ENCODE results near the gene SMIM12. TPM values are rescaled to one million over a fixed set of nuclear protein-coding genes. Genes with fewer than 3 reads are reported as not detected.
A peak's percentile ranks its signal among the peaks of the same experiment; 100 is the strongest.
"Not testable (repeated sequence)": the region's sequence is repeated elsewhere in the genome, so short reads cannot be mapped to it uniquely, and the experiment has no call there.

SMIM12 gene
- total and polyA plus RNA-seq, 2 donors: 9.7 to 47.8 TPM

DNA sequence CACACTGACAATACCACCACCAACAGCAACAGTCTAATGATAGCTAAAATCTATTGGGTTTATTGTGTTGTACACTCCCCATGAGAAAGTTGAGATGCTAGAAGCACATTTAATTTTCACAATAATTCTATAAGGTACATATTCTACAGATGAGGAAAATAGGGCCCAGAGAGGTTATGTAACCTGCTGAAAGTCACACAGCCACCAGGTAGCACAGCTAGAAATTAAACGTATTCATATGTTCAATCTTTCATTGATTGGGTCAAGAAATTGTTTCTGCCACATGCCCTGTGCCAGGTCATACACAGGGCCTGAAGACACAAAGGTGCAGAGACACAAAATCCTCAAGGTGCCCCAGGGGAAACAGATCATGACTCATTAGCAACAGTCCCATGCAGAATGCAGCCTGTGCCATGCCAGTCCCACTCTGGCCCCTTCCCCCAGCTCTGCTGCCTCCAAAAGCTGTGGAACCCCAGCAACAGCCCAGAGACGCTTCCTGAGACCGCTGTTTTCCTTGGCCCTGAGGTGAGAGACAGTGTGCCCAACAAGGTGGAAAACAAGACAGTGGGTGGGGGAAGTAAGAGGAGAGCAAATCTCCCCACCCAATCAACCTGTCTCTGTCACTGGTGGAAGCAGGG, 34.6 kb downstream of the SMIM12 start:
- no peaks in the 10 kb centered on the region for H3K4me1 ChIP-seq (ENCODE audit: insufficient read depth)
- peak overlapping the region; percentile 14 for H3K27ac ChIP-seq (ENCODE audit: low read depth)
- DNase-seq (ENCODE audit: extremely low spot score): no peak
- no peaks in the 10 kb centered on the region for H3K36me3 ChIP-seq (ENCODE audit: insufficient read depth)
- 78% methylated on average over 3 of the region's 3 CpGs for WGBS
- no peak overlapping the region for H3K4me3 ChIP-seq (ENCODE audit: low read depth, low read length)

DNA sequence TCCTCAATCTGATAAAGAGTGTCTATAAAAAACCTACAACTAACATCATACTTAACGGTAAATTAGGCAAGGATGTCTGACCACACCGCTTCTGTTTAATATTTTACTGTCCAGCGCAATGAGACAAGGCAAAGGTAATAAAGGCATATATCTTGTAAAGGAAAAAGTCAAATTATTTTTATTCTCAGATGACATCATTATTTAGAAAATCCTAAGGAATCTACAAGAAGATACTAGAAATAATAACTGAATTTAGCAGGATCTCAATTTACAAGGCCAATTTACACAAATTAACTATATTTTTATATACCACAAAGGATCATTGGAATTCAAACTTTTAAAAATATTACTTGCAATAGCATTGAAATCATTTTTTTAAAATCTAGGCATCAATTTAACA, 37.3 kb downstream of the SMIM12 start:
- H3K4me1 ChIP-seq (ENCODE audit: insufficient read depth): no peaks in the 10 kb centered on the region
- WGBS: 83% methylated on average over 3 of the region's 3 CpGs
- no peak overlapping the region for H3K4me3 ChIP-seq (ENCODE audit: low read depth, low read length)
- no peak for DNase-seq (ENCODE audit: extremely low spot score)
- H3K36me3 ChIP-seq (ENCODE audit: insufficient read depth): no peaks in the 10 kb centered on the region
- no peak overlapping the region for H3K27ac ChIP-seq (ENCODE audit: low read depth)

DNA sequence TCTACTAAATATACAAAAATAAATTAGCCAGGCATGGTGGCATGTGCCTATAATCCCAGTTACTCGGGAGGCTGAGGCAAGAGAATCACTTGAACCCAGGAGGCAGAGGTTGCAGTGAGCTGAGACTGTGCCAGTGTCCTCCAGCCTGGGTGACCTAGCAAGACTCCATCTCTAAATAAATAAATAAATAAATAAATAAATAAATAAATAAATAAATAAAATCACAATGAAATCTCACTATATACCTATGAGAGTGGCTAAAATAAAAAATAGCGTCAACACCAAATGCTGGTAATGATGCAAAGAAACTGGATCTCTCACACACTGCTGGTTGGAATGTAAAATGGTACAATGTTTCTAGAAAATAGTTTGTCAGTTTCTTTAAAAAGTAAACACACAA, 40.7 kb downstream of the SMIM12 start:
- not testable (repeated sequence) for H3K36me3 ChIP-seq (ENCODE audit: insufficient read depth); H3K27ac ChIP-seq (ENCODE audit: low read depth); DNase-seq (ENCODE audit: extremely low spot score); H3K4me3 ChIP-seq (ENCODE audit: low read depth, low read length); H3K4me1 ChIP-seq (ENCODE audit: insufficient read depth)
- 98% methylated on average over 2 of the region's 2 CpGs for WGBS

DNA sequence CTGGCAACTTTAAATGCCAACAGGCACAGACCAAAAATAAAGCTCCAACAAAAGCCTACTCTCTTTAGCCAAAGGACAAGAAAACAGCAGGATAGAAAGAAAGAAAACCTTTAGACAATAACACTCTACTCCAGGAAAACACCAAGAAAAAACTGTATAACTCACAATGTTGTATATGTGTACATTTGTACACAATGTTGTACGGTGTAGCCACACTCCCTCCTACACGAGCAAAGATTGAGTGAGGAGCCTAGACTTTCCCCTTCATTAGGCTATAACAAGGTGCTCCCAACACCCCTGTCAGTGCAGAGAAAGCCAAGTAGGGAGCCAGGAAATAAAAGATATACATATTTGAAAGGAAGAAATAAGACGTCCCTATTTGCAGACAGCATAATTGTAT, 42.8 kb downstream of the SMIM12 start:
- Histone ChIP-seq H3K36me3 (ENCODE audit: insufficient read depth) (no peaks in the 10 kb centered on the region), H3K4me3 (ENCODE audit: low read depth, low read length) (no peak overlapping the region), H3K27ac (ENCODE audit: low read depth) (no peak overlapping the region), H3K4me1 (ENCODE audit: insufficient read depth) (no peaks in the 10 kb centered on the region)
- WGBS: 73% methylated on average over 3 of the region's 3 CpGs
- no peak for DNase-seq (ENCODE audit: extremely low spot score)

DNA sequence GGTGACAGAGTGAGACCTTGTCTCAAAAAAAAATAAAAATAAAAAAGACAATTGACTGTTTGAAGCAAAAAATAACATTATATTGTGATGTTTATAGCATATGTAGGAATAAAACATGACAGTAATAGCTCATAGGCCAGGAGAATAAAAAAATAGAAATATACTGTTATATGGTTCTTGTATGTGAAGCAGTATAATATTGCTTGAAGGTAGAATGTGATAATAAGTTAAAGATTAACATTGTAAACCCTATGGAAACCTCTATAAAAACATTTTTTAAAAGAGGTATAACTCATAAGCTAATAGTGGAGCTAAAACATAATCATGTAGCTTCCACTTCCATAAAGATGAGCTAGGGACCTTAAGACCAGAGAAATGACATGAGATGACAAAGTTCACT, 43.2 kb downstream of the SMIM12 start:
- DNase-seq (ENCODE audit: extremely low spot score): no peak
- H3K27ac ChIP-seq (ENCODE audit: low read depth): no peak overlapping the region
- no peaks in the 10 kb centered on the region for H3K4me1 ChIP-seq (ENCODE audit: insufficient read depth)
- no peak overlapping the region for H3K4me3 ChIP-seq (ENCODE audit: low read depth, low read length)
- H3K36me3 ChIP-seq (ENCODE audit: insufficient read depth): no peaks in the 10 kb centered on the region

DNA sequence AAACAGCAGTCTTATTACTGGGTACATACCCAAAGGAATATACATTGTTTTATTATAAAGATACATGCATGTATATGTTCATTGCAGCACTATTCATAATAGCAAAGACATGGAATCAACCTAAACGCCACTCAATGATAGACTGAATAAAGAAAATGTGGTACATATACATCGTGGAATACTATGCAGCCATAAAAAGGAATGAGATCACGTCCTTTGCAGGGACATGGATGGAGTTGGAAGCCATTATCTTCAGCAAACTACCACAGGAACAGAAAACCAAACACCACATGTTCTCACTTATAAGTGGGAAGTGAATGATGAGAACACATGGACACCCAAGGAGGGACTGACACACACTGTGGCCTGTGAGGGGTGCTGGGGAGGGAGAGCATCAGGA, 48.8 kb downstream of the SMIM12 start:
- H3K4me3 ChIP-seq (ENCODE audit: low read depth, low read length); DNase-seq (ENCODE audit: extremely low spot score); H3K4me1 ChIP-seq (ENCODE audit: insufficient read depth); H3K27ac ChIP-seq (ENCODE audit: low read depth); H3K36me3 ChIP-seq (ENCODE audit: insufficient read depth): not testable (repeated sequence)
- 90% methylated on average over 3 of the region's 3 CpGs for WGBS

DNA sequence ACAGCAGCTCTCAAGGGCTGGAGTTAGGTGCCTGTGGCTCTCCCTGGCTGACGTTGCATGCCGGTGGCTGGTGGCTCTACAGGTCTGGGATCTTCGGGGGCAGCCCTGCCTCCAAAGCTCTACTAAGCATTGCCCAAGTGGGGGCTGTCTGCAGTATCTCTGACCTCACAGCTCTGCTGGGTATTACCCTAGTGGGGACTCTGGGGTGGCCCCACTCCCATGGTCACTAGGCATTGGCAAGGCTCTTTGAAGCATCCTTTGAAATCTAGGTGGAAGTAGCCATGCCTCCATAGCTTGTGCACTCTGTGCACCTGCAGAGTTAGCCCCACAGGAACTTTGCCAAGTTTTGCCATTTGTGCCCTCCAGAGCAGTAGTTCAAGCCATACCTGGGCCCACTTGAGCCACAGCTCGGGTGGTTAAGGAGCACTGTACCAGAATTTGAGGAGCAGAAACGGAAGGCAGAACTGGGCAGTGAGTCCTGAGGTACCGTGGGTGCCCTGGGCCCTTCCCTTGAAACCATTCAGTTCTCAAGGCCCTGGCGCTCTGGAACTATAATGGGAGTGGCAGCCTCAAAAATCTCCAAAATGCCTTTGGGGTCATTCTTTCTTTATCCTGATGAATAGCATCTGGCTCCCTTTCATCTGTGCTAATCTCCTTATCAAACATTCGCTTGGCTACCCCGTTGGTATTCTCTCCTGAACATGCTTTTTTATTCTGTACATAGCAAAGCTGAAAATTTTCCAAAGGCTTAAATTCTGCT, 51.3 kb downstream of the SMIM12 start:
- H3K36me3 ChIP-seq (ENCODE audit: insufficient read depth): no peaks in the 10 kb centered on the region
- no peaks in the 10 kb centered on the region for H3K4me1 ChIP-seq (ENCODE audit: insufficient read depth)
- H3K4me3 ChIP-seq (ENCODE audit: low read depth, low read length): no peak overlapping the region
- H3K27ac ChIP-seq (ENCODE audit: low read depth): no peak overlapping the region
- WGBS: 79% methylated on average over 9 of the region's 9 CpGs
- DNase-seq (ENCODE audit: extremely low spot score): no peak

DNA sequence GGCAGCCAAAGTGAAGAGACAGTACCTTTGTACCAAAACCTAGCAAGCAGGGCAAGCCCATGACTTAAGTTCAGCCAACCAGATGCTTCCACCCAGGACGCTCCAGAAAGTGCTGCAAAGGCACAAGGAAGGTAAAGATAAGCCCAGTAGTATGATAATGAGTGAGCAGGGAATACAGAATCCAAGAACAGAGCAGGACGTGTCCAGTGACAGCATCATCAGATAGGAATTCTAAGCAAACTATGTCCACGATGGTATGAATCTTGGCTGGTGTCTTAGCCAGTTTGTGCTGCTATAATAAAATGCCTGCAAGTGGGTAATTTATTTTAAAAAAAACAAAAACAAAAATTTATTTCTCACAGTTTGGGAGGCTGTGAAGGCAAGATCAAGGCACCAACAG, 53.2 kb downstream of the SMIM12 start:
- Histone ChIP-seq H3K27ac (ENCODE audit: low read depth) (no peak overlapping the region), H3K36me3 (ENCODE audit: insufficient read depth) (no peaks in the 10 kb centered on the region), H3K4me3 (ENCODE audit: low read depth, low read length) (no peak overlapping the region), H3K4me1 (ENCODE audit: insufficient read depth) (no peaks in the 10 kb centered on the region)
- 41% methylated on average over 3 of the region's 3 CpGs for WGBS
- no peak for DNase-seq (ENCODE audit: extremely low spot score)

DNA sequence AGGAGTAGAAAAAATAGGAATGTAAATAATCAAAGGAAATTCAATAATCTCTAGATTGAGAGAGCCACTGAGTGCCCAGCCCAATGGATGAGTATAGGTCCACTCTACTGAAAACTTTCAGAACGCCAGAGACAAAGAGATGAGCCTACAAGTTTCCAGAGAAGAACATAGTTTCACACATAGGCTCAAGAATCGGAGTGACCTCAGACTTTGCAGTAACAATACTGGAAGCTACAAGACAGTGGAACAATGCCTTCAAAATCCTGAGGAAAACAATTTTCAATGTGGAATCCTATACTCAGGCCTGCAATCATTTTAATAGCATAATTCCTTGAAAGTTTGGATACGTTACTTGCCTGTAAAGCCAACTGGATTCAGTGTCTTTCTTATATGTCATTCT, 55.8 kb downstream of the SMIM12 start:
- no peaks in the 10 kb centered on the region for H3K4me1 ChIP-seq (ENCODE audit: insufficient read depth)
- no peaks in the 10 kb centered on the region for H3K36me3 ChIP-seq (ENCODE audit: insufficient read depth)
- DNase-seq (ENCODE audit: extremely low spot score): no peak
- no peak overlapping the region for H3K4me3 ChIP-seq (ENCODE audit: low read depth, low read length)
- no peak overlapping the region for H3K27ac ChIP-seq (ENCODE audit: low read depth)
- 95% methylated on average over 3 of the region's 3 CpGs for WGBS

Other genes with a start within 250 kb of the SMIM12 start
- gene GJB5, start 104.7 kb downstream of the SMIM12 start, total RNA-seq: 2.7 TPM
- gene GJB5, start 104.7 kb downstream of the SMIM12 start, polyA plus RNA-seq: 3.5 TPM
- gene GJB4, start 100.0 kb downstream of the SMIM12 start, total RNA-seq: 0.69 TPM
- 0.99 TPM for gene GJB4, start 100.0 kb downstream of the SMIM12 start, polyA plus RNA-seq
- 2.2 TPM for gene GJB3, start 78.5 kb downstream of the SMIM12 start, total RNA-seq
- gene GJB3, start 78.5 kb downstream of the SMIM12 start, polyA plus RNA-seq: 2.1 TPM
- 15.6 TPM for gene GJA4, start 66.8 kb downstream of the SMIM12 start, total RNA-seq
- 33.6 TPM for gene GJA4, start 66.8 kb downstream of the SMIM12 start, polyA plus RNA-seq
- gene DLGAP3, start 69.9 kb upstream of the SMIM12 start, total RNA-seq: not detected
- gene DLGAP3, start 69.9 kb upstream of the SMIM12 start, polyA plus RNA-seq: 0.29 TPM
- gene TMEM35B, start 125.6 kb upstream of the SMIM12 start, total RNA-seq: 31.6 TPM
- gene TMEM35B, start 125.6 kb upstream of the SMIM12 start, polyA plus RNA-seq: 83.9 TPM
- gene ZMYM6, start 172.2 kb upstream of the SMIM12 start, total RNA-seq: 45.4 TPM
- gene ZMYM6, start 172.2 kb upstream of the SMIM12 start, polyA plus RNA-seq: 8.5 TPM
- gene ZMYM1, start 219.6 kb upstream of the SMIM12 start, total RNA-seq: 61.6 TPM
- gene ZMYM1, start 219.6 kb upstream of the SMIM12 start, polyA plus RNA-seq: 6.0 TPM

Data from urinary bladder (tissue), 4 donors.